HG03460 (cell line): ENCODE measurements around the gene TLR7.

Experiments
- ATAC-seq: cut with Tn5 transposase; IDR thresholded peaks from one replicate; pipeline ENCODE4 v1.9.1; 2021; ENCODE audit not compliant: unreplicated experiment

TLR7 gene

DNA sequence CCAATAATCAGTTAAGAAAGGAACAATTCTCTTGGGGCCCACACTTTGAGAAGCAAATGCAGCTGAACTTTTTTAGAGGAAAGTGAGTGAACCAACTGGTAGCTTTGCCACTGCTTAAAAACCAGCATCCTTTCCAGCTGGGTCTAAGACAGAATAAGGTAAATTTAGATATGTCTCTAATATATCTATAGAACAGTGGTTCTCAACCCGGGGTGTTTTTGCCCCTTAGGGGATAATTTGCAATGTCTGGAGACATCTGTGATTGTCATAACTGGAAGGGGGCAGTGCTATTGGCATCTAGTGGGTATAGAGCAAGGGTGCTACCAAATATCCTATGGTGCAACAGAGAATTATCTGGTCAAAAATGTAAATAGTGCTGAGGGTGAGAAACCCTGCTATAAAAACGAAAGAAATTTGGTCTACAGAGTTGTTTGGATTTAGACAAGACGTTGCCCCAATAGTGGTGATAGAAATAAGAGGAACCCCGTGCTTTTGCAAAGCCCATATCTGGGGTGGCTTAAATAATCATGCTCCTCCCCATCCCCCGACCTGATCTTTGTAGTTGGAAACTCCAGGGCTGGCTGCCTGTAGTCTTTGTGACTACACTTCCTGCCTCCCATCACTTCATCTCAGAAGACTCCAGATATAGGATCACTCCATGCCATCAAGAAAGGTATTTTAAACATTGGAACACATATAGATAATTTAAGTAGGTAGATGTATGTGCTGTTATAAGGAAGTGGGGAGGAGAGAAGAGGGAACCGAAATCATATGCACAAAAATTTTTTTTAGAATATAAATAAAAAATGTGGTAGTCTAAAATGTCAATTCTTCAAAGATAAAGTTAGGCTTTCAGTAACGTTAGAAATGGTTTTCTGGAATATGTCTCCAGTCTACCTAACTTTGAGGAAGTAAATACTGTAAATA lies at the start of gene TLR7:
Gene TLR7, plus strand, starts transcription at position 622 of the 927 bp plus-strand sequence. CDS start 507 bp downstream, outside the sequence.
- peak; percentile 46 for ATAC-seq

GRCh38 chrX:12817528-12817927 lies 49.3 kb upstream of the TLR7 start:
- no peak for ATAC-seq

- no peak for ATAC-seq
Observed at GRCh38 chrX:12819222-12819621, 47.6 kb upstream of the TLR7 start.

GRCh38 chrX:12820737-12821136 lies 46.1 kb upstream of the TLR7 start:
- no peak for ATAC-seq

- ATAC-seq = no peak
Observed at GRCh38 chrX:12824944-12825343, 41.9 kb upstream of the TLR7 start.

DNA sequence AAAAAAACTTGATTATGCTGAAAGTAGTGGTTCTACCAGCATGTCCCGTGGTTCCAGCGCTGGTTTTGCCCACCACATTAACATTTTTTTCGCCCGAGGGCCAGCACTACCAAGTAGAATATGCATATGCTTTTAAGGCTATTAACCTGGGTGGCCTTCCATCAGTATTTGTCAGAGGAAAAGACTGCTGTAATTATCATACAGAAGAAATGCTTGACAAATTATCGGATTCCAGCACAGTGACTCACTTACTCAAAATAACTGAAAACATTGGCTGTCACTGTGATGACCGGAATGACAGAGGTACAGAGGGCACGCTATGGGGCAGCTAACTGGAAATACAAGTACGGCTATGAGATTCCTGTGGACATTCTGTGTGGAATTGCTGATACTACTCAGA lies 41.1 kb upstream of the TLR7 start:
- ATAC-seq = no peak

GRCh38 chrX:12843061-12843667 lies 23.7 kb upstream of the TLR7 start:
- ATAC-seq = no peak

GRCh38 chrX:12843668-12844279 lies 23.1 kb upstream of the TLR7 start:
- ATAC-seq = peak; percentile 92

- peak; percentile 28 for ATAC-seq
Observed at GRCh38 chrX:12844319-12844718, 22.6 kb upstream of the TLR7 start.

DNA sequence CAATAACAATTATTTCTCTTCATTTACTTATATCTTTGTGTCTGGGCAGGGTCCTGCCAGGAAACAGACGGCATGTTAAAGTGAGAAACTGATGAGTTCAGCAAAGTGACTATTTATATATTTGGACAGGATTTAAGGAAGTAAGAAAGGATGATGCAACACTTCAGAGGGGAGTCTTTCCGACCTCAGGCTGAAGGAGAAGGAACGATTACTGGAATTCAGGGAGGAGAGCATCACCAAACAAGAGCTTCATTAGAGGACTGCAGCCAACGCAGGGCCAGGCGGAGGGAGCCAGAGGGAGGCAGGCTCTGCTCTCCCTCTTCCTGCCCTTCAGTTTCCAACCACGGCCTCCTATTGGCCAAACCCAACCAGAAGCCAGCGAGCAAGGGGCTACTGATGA lies 1.5 kb upstream of the TLR7 start:
- no peak for ATAC-seq

GRCh38 chrX:12867685-12868084 lies 813 bp downstream of the TLR7 start:
- no peak for ATAC-seq

DNA sequence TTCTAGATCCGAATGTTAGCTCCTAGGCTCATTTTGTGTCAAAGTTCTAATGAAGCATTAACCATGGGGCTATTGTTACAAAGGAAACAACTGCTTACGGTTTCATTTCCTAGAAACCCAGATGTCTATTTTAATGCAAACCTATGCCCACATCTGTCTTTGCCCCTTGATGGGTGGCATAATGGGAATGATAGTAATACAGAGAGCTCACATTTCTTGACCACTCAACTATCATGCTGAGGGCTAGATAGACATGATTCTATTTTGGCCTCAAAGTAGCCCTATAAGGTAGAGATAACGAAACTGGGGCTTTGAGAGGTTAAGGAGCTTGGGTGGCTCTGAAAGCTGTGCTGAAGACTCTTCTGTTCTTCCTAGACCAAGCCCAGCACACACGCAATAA lies 1.9 kb downstream of the TLR7 start:
- ATAC-seq = peak; percentile 65

DNA sequence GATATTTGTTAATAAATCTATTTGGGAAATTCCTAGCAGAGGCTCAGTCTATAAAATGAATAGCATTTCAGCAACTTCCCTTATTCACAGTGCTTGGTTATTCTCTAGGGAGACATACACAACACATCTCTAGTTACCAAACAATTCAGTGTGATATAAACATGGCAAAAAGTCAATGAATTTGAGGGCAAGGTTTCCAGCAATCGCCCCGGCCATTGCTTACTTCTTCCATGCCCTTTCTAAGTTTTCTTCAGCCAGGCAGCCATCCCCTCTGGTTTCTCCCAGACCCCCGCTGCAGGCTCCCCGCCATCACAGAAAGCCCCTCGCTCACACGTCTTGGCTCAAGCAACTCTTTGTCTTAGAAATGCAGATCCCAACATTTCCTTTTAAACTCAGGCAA lies 4.4 kb downstream of the TLR7 start:
- no peak for ATAC-seq

DNA sequence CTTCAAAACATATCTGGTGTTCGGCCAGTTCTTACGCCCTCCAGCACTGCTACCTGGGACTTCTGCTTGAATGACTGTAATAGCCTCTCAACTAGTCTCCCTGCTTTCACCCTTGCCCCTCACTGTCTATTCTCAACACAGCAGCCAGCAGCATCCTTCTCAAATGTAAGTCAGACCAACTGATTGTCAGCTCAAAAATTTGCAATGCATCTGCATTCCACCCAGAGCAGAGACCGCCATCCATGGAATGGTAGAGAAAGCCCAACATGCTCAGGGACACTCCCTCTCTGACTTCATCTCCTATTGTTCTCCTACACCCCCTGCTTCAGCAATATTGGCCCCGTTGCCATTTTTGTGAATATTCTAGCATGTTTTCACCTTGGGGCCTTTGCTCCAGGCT lies 5.9 kb downstream of the TLR7 start:
- no peak for ATAC-seq

GRCh38 chrX:12874581-12874980 lies 7.7 kb downstream of the TLR7 start:
- ATAC-seq = no peak

- ATAC-seq = no peak
Observed at GRCh38 chrX:12877386-12877785, 10.5 kb downstream of the TLR7 start.

GRCh38 chrX:12878536-12878935 lies 11.7 kb downstream of the TLR7 start:
- ATAC-seq = no peak

DNA sequence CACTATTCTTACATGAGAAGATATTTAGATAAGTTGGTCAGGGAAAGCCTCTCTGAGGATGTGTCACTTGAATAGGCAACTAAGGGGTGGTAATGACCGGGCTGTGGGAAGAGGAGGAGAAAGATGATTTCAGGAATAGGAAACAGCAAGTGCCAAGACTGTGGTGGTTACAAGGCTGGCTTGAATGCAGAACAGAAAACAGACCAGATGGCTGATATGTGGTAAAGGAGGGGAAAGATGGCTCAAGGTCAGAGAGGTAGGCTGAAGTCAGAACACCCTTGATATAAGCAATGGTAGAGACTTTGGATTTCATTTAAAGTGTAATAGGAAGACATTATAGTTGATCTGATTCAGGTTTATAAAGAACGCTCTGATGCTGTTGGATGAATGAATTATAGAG lies 15.0 kb downstream of the TLR7 start:
- ATAC-seq = no peak

- ATAC-seq = no peak
Observed at GRCh38 chrX:12885508-12885907, 18.6 kb downstream of the TLR7 start.

GRCh38 chrX:12886545-12886944 lies 19.7 kb downstream of the TLR7 start:
- no peak for ATAC-seq

DNA sequence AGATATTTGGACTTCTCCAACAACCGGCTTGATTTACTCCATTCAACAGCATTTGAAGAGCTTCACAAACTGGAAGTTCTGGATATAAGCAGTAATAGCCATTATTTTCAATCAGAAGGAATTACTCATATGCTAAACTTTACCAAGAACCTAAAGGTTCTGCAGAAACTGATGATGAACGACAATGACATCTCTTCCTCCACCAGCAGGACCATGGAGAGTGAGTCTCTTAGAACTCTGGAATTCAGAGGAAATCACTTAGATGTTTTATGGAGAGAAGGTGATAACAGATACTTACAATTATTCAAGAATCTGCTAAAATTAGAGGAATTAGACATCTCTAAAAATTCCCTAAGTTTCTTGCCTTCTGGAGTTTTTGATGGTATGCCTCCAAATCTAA lies 20.3 kb downstream of the TLR7 start:
- no peak for ATAC-seq

DNA sequence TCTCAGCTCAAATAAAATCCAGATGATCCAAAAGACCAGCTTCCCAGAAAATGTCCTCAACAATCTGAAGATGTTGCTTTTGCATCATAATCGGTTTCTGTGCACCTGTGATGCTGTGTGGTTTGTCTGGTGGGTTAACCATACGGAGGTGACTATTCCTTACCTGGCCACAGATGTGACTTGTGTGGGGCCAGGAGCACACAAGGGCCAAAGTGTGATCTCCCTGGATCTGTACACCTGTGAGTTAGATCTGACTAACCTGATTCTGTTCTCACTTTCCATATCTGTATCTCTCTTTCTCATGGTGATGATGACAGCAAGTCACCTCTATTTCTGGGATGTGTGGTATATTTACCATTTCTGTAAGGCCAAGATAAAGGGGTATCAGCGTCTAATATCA lies 20.9 kb downstream of the TLR7 start:
- ATAC-seq = no peak
